ENCODE data around the gene OVAAL.
A peak's percentile ranks its signal among the peaks of the same experiment; 100 is the strongest.
"Not testable (repeated sequence)": the region's sequence is repeated elsewhere in the genome, so short reads cannot be mapped to it uniquely, and the experiment has no call there.

The OVAAL gene

DNA sequence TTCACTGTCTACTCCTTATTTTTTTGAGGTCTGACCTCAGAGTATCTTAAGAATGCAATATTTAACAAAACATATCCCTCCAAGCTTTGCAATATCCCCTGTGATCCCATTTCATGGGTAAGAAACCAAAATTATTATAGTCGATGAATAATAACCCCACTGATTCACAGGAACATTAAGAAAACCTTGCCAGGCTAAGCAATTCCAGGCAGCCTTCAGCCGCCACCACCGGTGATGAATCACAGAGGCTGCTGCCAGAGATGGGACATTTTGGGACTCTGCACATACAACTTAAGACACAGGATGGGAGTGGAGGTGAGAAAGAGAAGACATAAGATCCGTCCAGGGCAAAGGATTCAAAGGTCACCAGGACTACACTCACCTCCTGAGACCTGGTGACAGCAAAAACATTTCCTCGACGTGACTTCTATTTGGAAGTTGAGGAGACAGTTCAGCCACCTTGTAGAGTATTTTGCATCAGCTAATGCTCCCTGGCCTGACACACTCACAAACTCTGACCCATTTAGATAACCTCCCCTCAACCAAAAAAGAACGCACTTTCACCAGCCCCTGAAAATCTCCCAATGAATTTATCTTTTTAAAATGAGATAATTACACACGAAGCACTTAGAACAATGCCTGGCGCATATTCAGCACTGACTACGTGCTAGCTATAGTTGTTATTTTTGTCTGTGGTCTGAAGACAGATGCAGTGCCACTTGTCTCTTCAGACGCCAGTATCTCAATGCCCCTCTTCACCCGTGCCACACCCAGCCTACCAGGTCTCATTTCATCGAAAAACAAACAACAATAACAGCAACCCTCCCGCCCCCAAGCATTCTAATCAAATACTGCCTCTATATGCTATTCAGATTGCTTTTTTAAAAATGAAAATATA, 17.8 kb upstream of the OVAAL start:
- DNase-seq, result peak in 1 of 2 experiments; percentile 65

DNA sequence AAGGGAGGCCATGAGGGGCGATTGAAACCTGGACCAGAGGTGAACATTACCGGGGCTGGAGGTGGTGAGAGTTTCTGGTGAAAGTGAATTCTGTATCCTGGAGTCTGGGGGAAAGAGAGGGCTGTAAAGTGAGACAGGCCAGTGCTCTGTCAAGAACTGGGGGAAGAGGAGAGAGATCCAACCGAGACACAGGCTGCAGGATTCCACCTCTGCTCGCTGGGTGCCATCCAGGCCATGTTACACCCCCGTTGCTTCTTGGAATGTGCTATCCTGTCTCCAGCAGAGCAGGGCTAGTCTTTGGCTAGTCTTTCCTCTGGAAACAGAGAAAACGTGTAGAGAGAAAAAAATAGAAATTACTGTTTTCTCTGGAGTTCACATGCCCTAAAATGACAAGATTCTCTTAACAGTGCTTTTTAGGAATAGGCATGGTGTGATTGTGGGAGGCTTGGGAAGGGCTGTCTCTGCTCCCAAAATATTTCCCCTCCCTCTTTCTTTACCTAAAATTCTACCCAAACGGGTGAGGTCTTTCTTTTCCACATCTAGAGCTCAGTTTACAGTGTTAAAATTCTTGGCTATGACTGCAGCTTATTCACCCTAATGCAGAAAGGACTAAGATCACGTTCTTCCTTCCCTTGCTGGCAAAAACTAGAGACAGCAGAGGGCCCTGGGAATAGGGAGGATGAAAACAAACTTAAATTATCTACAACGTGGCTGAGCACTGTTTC, 16.5 kb upstream of the OVAAL start:
- no peak for DNase-seq

GRCh38 chr1:180542838-180543145, 16.0 kb upstream of the OVAAL start:
- no peak for DNase-seq

GRCh38 chr1:180544050-180544449, 14.7 kb upstream of the OVAAL start:
- no peak for DNase-seq

- DNase-seq, result no peak
These were observed 12.8 kb upstream of the OVAAL start for GRCh38 chr1:180545991-180546390.

GRCh38 chr1:180548686-180549317, 10.0 kb upstream of the OVAAL start:
- peak; percentile 63 to 76 for DNase-seq

- DNase-seq, result not testable (repeated sequence)
These were observed 9.0 kb upstream of the OVAAL start for GRCh38 chr1:180549770-180550169.

DNA sequence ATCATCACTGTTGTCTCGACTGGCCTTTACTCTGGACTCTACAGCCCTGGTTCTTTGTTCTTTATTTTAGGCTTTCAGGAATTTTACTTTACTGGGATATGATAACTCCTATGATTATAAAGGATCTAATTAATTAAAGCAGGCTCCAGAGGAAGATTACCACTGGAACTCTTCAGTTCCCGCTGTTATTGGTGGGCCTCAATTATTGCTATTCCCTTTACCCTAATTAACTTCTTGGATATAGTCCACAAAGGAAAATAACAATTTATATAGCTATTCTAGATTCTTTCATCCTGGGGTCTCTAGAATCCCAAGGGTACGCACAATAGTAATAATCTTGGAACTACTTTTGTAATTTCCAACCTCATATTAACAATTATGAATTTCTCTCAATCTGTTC, 8.5 kb upstream of the OVAAL start:
- no peak for DNase-seq

DNA sequence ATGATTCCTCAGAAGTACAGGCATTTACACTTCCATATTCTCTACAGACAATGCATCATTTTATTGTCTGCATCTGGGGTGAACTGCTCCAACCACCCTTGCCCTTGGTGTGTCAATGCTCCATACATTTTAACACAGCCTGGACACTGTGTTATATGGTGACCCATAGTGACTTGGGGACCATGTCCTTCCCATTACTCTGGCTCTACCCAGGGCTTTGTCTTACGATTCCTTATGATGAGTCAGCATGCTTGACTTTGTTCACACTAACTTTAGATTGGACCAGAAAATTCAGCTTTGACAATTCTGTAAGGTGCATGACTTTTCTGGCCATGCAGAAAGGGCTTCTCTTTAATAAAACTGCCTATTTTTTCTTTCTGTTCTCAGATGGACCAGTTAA, 6.8 kb upstream of the OVAAL start:
- DNase-seq, result no peak

DNA sequence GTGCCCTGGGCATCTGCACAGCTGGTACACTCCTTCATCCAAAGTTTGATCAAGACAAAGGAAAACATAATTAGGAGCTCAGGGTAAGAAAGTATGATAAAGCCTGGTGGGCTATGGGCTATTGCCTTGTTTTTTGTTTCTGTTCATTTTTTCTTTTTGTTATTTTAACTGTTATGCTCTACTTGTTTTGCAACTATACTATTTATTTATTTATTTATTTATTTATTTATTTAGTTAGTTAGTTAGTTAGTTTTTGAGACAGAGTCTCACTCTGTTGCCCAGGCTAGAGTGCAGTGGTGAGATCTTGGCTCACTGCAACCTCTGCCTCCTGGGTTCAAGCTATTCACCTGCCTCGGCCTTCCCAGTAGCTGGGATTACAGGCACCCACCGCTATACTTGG, 5.7 kb upstream of the OVAAL start:
- not testable (repeated sequence) for DNase-seq

GRCh38 chr1:180555411-180555810, 3.4 kb upstream of the OVAAL start:
- DNase-seq, result no peak

- no peak for DNase-seq
These were observed 1.6 kb downstream of the OVAAL start for GRCh38 chr1:180560200-180560867.

GRCh38 chr1:180560868-180561600, 2.3 kb downstream of the OVAAL start:
- DNase-seq, result no peak

- DNase-seq, result no peak
These were observed 3.9 kb downstream of the OVAAL start for GRCh38 chr1:180562640-180563025.

DNA sequence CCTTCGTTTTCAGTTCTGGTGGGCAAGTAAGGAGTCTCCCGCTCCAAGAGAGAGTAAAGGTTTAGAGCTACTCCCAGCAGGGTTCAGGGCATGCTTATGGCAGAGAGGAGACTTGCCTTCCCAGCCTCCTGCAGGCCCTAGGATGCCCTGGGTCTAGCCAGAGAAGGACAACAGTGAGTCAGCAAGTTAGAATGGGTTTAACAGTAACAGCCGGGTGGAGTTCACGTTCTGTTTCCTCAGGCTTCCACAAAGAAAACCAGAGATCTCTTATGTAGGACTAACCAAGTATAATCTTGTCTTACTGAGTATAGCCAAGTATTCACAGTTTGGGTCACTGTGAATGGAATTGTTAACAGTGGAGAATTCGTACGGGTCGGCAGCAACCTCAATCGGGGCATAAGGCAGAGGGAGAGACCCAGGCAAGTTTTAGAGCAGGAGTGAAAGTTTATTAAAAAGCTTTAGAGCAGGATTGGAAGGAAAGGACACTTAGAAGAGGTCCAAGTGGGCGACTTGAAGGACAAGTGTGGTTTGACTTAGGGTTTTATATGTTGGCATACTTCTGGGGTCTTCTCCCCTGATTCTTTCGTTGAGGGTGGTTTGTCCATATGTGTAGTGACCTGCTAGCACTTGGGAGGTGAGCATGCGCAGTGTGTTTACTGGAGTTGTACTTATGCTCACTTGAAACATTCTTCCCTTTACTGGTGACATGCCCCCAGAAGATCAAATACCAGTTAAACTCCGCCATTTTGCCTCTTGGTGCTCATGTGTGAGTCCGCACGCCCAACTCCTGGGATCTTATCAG, 4.5 kb downstream of the OVAAL start:
- no peak for DNase-seq

DNA sequence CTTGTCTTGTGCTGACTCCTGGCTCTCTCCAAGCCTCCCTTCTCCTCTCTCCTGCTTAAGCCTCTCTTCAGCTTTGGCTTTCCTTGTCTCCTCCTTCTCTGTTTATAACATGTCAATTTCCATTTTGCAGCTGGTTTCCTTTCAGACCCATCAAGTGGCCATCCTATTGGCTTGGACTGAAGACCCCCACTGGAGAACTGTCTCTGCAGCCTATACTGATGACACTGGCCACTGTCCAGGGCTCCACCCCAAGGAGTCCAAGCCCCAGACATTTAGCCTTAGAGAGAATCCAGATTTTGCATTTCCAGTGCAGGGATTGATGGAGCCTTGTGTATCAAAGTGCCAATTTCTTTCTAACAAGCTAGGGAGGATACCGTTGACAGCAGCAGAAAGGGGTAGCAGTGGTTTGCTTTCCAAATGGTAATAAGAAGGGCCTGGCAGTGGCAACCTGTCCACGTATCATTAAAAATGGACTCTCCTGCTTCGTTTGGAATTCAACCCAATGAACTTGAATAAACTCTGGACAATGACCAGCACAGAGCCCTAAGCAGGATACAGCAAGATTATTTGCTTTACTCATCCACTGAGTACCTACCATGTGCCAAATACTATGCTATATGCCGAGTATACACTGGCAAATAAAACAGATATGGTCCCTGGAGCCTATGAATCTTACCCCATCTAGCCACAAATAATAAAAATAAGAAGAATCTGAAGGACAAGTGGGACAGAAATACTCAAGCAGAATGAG, 6.5 kb downstream of the OVAAL start:
- DNase-seq, result no peak

GRCh38 chr1:180566026-180566425, 7.3 kb downstream of the OVAAL start:
- no peak for DNase-seq

GRCh38 chr1:180566495-180566894, 7.7 kb downstream of the OVAAL start:
- no peak for DNase-seq

GRCh38 chr1:180567654-180568053, 8.9 kb downstream of the OVAAL start:
- DNase-seq, result no peak

DNA sequence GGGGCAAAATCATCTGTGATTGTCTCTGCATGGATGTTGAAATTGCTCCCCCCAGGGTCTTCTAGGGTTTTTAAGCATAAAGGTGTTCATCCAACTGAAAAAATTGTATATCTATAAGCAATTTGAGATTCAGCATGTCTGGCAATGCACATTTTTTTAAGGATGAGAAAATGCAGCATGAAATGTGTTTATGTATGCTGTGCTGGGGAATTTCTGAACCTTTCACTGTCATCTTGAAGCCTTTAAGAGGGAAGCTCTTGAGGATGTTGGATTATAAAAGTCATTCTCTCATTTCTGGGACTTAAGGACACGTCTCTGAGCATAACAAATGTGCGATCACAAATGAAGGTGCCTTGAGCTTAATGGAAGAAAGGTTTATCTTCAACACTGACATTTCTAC, 9.4 kb downstream of the OVAAL start:
- no peak for DNase-seq
